Measurements from ENCODE around the gene CLDN5. TPM values are rescaled to one million over a fixed set of nuclear protein-coding genes. Genes with fewer than 3 reads are reported as not detected.

The CLDN5 gene
- total RNA-seq, 1 donor from 2014 or later = 2.2 TPM

DNA sequence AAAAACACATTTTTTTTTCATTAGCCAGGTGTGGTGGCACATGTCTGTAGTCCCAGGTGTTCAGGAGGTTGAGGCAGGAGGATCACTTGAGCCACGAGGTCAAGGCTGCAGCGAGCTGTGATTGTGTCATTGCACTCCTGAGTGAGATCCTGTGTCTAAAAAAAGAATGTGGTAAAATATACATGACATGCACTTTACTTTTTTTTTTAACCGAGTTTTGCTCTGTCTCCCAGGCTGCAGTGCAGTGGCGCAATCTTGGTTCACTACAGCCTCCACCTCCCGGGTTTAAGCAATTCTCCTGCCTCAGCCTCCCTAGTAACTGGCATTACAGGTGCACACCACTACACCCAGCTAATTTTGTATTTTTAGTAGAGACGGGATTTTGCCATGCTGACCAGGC is 22.5 kb upstream of the CLDN5 start:
- Mint-ChIP-seq H3K36me3 (no peaks in the 10 kb centered on the region), H3K4me1 (ENCODE audit: unreplicated experiment) (no peaks in the 10 kb centered on the region), H3K27ac (no peak overlapping the region), H3K27me3 (peaks cover 3% of the 10 kb centered on the region), H3K9me3 (no peaks in the 10 kb centered on the region), H3K4me3 (no peak overlapping the region)
- no peak for DNase-seq (ENCODE audit: extremely low spot score, unreplicated experiment)
- no peak for TF ChIP-seq CTCF (conservative IDR thresholded peaks at IDR 0.05)

DNA sequence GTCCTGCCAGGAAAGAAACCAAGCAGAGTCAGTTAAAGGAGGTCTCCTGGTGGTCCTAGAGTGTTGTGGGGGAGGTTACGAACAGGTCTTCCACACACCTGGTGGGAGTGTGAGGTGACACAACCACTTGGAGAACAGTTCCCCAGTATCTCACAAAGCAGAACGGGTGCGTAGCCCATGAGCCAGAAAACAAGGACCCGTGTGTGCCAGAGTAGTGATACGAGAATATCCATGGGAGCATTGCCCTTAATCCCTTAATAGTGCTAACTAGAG is 21.7 kb upstream of the CLDN5 start:
- Mint-ChIP-seq H3K27ac (no peak overlapping the region), H3K4me3 (no peak overlapping the region), H3K9me3 (no peaks in the 10 kb centered on the region), H3K36me3 (no peaks in the 10 kb centered on the region), H3K4me1 (ENCODE audit: unreplicated experiment) (no peaks in the 10 kb centered on the region), H3K27me3 (peaks cover 6% of the 10 kb centered on the region)
- no peak for TF ChIP-seq CTCF (conservative IDR thresholded peaks at IDR 0.05)
- no peak for DNase-seq (ENCODE audit: extremely low spot score, unreplicated experiment)

- no peak for TF ChIP-seq CTCF (conservative IDR thresholded peaks at IDR 0.05)
- DNase-seq (ENCODE audit: extremely low spot score, unreplicated experiment) = no peak
- Mint-ChIP-seq H3K27me3 (peaks cover 9% of the 10 kb centered on the region), H3K9me3 (no peaks in the 10 kb centered on the region), H3K4me1 (ENCODE audit: unreplicated experiment) (no peaks in the 10 kb centered on the region), H3K36me3 (no peaks in the 10 kb centered on the region), H3K4me3 (no peak overlapping the region), H3K27ac (no peak overlapping the region)
Observed at GRCh38 chr22:19543970-19544708, 19.9 kb upstream of the CLDN5 start.

DNA sequence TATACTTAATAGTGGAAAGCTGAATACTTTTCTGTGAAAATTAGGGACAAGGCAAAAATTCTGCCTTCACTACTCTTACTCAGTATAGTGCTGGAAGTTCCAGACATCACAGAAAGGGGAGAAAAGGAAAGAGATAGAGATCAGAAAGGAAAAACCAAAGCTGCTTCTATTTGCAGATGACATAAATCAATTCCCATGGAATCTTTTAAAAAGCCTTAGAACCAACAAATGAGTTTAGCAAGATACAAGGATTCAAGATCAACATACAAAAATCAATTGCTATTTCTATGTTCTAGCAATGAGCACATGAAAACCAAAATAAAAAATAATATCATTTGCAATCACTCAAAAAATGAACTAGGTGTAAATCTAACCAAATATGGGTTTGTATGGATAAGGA is 16.2 kb upstream of the CLDN5 start:
- no peak for TF ChIP-seq CTCF (conservative IDR thresholded peaks at IDR 0.05)

DNA sequence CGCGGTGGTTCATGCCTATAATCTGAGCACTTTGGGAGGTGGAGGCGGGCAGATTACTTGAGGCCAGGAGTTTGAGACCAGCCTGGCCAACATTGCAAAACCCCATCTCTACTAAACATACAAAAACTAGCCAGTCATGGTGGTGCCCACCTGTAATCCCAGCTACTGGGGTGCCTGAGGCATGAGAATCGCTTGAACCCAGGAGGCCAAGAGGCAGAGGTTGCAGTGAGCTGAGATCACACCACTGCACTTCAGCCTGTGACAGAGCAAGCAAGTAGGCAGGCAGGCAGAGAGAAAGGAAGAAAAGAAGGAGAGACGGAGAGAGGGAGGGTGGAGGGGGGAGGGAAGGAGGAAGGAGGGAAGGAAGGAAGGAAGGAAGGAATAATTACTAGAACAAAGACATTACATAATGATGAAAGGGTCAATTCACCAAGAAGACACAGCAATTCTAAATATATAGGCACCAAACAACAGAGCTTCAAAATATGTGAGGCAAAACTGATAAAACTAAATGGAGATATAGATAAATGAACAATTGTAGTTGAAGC is 13.8 kb upstream of the CLDN5 start:
- Mint-ChIP-seq H3K27ac (no peak overlapping the region), H3K27me3 (peaks cover 18% of the 10 kb centered on the region), H3K4me1 (ENCODE audit: unreplicated experiment) (no peaks in the 10 kb centered on the region), H3K4me3 (no peak overlapping the region), H3K36me3 (no peaks in the 10 kb centered on the region), H3K9me3 (no peaks in the 10 kb centered on the region)
- no peak for DNase-seq (ENCODE audit: extremely low spot score, unreplicated experiment)
- no peak for TF ChIP-seq CTCF (conservative IDR thresholded peaks at IDR 0.05)

More for the DNA sequence above, 16.2 kb upstream of the CLDN5 start:
- H3K4me1 Mint-ChIP-seq (ENCODE audit: unreplicated experiment) = no peaks in the 10 kb centered on the region
- H3K9me3 Mint-ChIP-seq = no peaks in the 10 kb centered on the region
- H3K4me3 Mint-ChIP-seq = no peak overlapping the region
- no peak for DNase-seq (ENCODE audit: extremely low spot score, unreplicated experiment)
- H3K27me3 Mint-ChIP-seq = peaks cover 12% of the 10 kb centered on the region
- H3K36me3 Mint-ChIP-seq = no peaks in the 10 kb centered on the region
- H3K27ac Mint-ChIP-seq = no peak overlapping the region
